Measurements from ENCODE around the gene FGFR3.

GRCh38 chr4:1809754-1810502 lies 16.8 kb downstream of the FGFR3 start:
- no peak for TF ChIP-seq POLR2AphosphoS5 (IDR thresholded peaks at IDR 0.05)
- peak in 5 of 7 experiments; percentile 70 to 83 (median 81) for TF ChIP-seq CTCF (IDR thresholded peaks at IDR 0.05)
